Endothelial cell of umbilical vein (primary cell): ENCODE measurements around the gene DLEC1. TPM values are rescaled to one million over a fixed set of nuclear protein-coding genes. Genes with fewer than 3 reads are reported as not detected.

ENCODE experiments used
- BruUV-seq: library from RNA; stranded (reverse); fragments of 400-500 nt; replicated peaks from 2 replicates; lab custom pipeline; 2021; lab: Mats Ljungman, UMichigan
- CTCF ChIA-PET: fragments of 300-600, 350-600 bp; sonication (Branson Sonifier 250); formaldehyde crosslinking; loops from one replicate; lab custom pipeline; 2021; ENCODE audit warnings: antibody characterized with exemption, inconsistent platforms; lab: Charles Lee
- POLR2A ChIA-PET: fragments of 300-600, 350-600 bp; sonication (Branson Sonifier 250); formaldehyde crosslinking; loops from one replicate; lab custom pipeline; 2021; ENCODE audit warnings: antibody characterized with exemption, inconsistent platforms; lab: Charles Lee
- DNase-seq: peaks from one replicate; pipeline ENCODE4 v3.0.0-alpha.2; 2011; ENCODE audit warnings: low read depth, low spot score
- FAIRE-seq: peaks from 2 replicates; lab custom pipeline; 2011; peaks lifted over from hg19 to GRCh38; lab: Jason Lieb, UNC
- H2AFZ ChIP-seq: 2 replicates; pipeline ENCODE4 v1.6.0; 2012; ENCODE audit warnings: low read depth, low read length, control low read depth, inconsistent platforms
- H3K27ac ChIP-seq: 2 replicates; pipeline ENCODE4 v1.5.1; 2011; ENCODE audit warnings: low read depth, mild to moderate bottlenecking, control low read depth, low read length, moderate library complexity; ENCODE audit not compliant: insufficient read depth
- H3K27me3 ChIP-seq, 2 experiments: 2 replicates each; pipeline versions ENCODE4 v1.6.0 to v1.6.1; 2011; ENCODE audit warnings: low read length in 2 of 2, mixed read lengths in 1 of 2; ENCODE audit not compliant: control insufficient read depth in 2 of 2, insufficient read depth in 2 of 2
- H3K36me3 ChIP-seq, 2 experiments: 2 replicates in 1 of 2; 3 replicates in 1 of 2; pipeline ENCODE4 v1.5.1; 2011; ENCODE audit warnings: low read length in 2 of 2, mild to moderate bottlenecking in 1 of 2, moderate library complexity in 1 of 2; ENCODE audit not compliant: control insufficient read depth in 2 of 2, insufficient read depth in 2 of 2; ENCODE audit errors: extremely low read depth in 1 of 2
- H3K4me1 ChIP-seq: 3 replicates; pipeline ENCODE4 v1.5.1; 2011; ENCODE audit warnings: mild to moderate bottlenecking, low read length; ENCODE audit not compliant: control insufficient read depth, insufficient read depth; ENCODE audit errors: extremely low read depth
- H3K4me2 ChIP-seq: 2 replicates; pipeline ENCODE4 v1.6.1; 2011; ENCODE audit warnings: low read length, control low read depth, mixed read lengths; ENCODE audit not compliant: insufficient read depth
- H3K4me3 ChIP-seq, 3 experiments: fragments of 200-600 bp in 1 of 3; sonication (generic), shearing (Covaris generic) in 1 of 3; replicated peaks in 1 of 3; 2 replicates each; pipeline ENCODE4 v1.5.1; 2011 to 2016; ENCODE audit warnings: control low read depth in 3 of 3, low read length in 3 of 3, mild to moderate bottlenecking in 2 of 3, inconsistent platforms in 1 of 3, low read depth in 1 of 3, moderate library complexity in 1 of 3; ENCODE audit not compliant: insufficient read depth in 1 of 3
- H3K79me2 ChIP-seq: 2 replicates; pipeline ENCODE4 v1.6.0; 2012; ENCODE audit warnings: low read length, inconsistent platforms; ENCODE audit not compliant: control insufficient read depth, insufficient read depth
- H3K9ac ChIP-seq: replicated peaks from 2 replicates; pipeline ENCODE3; 2011; ENCODE audit warnings: low read length, control low read depth; ENCODE audit not compliant: insufficient read depth; ENCODE audit errors: extremely low read depth
- H3K9me1 ChIP-seq: replicated peaks from 3 replicates; pipeline ENCODE4 v1.6.0; 2011; ENCODE audit warnings: mild to moderate bottlenecking, low read length; ENCODE audit not compliant: control insufficient read depth, insufficient read depth; ENCODE audit errors: extremely low read depth
- H3K9me3 ChIP-seq: replicated peaks from 2 replicates; pipeline ENCODE4 v1.5.1; 2012; ENCODE audit warnings: low read length, inconsistent platforms; ENCODE audit not compliant: control insufficient read depth, insufficient read depth
- H4K20me1 ChIP-seq: replicated peaks from 2 replicates; pipeline ENCODE3; 2011; ENCODE audit warnings: mild to moderate bottlenecking, low read length; ENCODE audit not compliant: control insufficient read depth, insufficient read depth; ENCODE audit errors: extremely low read depth
- CTCF ChIP-seq, 2 donors: IDR thresholded peaks; 1 replicate in 1 of 2; 2 replicates in 1 of 2; pipeline ENCODE4 v1.5.1; 2011; ENCODE audit warnings: low read length in 2 of 2, mild to moderate bottlenecking in 2 of 2, moderate library complexity in 2 of 2, control low read depth in 1 of 2, inconsistent platforms in 1 of 2, low read depth in 1 of 2; ENCODE audit not compliant: insufficient read depth in 1 of 2; ENCODE audit errors: extremely low read depth in 1 of 2
- EZH2 ChIP-seq: IDR thresholded peaks from 2 replicates; pipeline ENCODE4 v1.6.1; 2012; ENCODE audit warnings: borderline replicate concordance, low read depth, mild to moderate bottlenecking, moderate library complexity, low read length, inconsistent platforms; ENCODE audit not compliant: severe bottlenecking
- FOS ChIP-seq: IDR thresholded peaks from 2 replicates; pipeline ENCODE4 v1.6.1; 2011; ENCODE audit warnings: mild to moderate bottlenecking, low read length, moderate library complexity, borderline replicate concordance; ENCODE audit not compliant: insufficient read depth
- GATA2 ChIP-seq: IDR thresholded peaks from 2 replicates; pipeline ENCODE4 v1.7.0; 2011; ENCODE audit warnings: low read depth, mild to moderate bottlenecking, moderate library complexity, mixed read lengths, low read length; ENCODE audit not compliant: insufficient read length, insufficient read depth
- JUN ChIP-seq: IDR thresholded peaks from 2 replicates; pipeline ENCODE4 v1.6.1; 2011; ENCODE audit warnings: borderline replicate concordance, low read depth; ENCODE audit not compliant: insufficient read length, insufficient read depth
- MAX ChIP-seq: IDR thresholded peaks from 2 replicates; pipeline ENCODE4 v1.6.1; 2011; ENCODE audit not compliant: insufficient read depth, insufficient read length
- MYC ChIP-seq: IDR thresholded peaks from one replicate; pipeline ENCODE4 v1.6.1; 2011; ENCODE audit warnings: mild to moderate bottlenecking, low read depth, low read length
- POLR2A ChIP-seq: IDR thresholded peaks from 2 replicates; pipeline ENCODE4 v1.6.1; 2012; ENCODE audit warnings: low read depth, mild to moderate bottlenecking, control low read depth, low read length
- POLR2AphosphoS5 ChIP-seq: IDR thresholded peaks from 2 replicates; pipeline ENCODE4 v1.6.1; 2012; ENCODE audit warnings: low read depth, mild to moderate bottlenecking, control low read depth, low read length, moderate library complexity; ENCODE audit not compliant: insufficient read depth
- dilution Hi-C: fragments of 300-500 bp; cut with MboI; formaldehyde crosslinking; loops from one replicate; pipeline ENCODE4 v1.15.0; 2019; ENCODE audit warnings: low sequenced_read_pairs; ENCODE audit not compliant: extremely low pct_ligation_motif_present
- intact Hi-C: fragments of 100-400 bp; cut with micrococcal nuclease; formaldehyde crosslinking; loops from one replicate; pipeline ENCODE4 v1.10.0; 2022
- polyA plus RNA-seq, 4 experiments: library from polyadenylated mRNA; depleted of rRNA in 3 of 4; stranded (reverse) in 3 of 4; unstranded in 1 of 4; fragments of >200 nt; gene quantifications; 2 replicates each; pipeline versions ENCODE4 v1.2.1 to v1.2.3, GENCODE V29; 2011 to 2012; ENCODE audit warnings: missing spikeins in 1 of 4
- total RNA-seq: library from RNA; stranded (reverse); gene quantifications from 2 replicates; pipeline ENCODE4 v1.2.3, GENCODE V29; 2021

DLEC1 gene
- total and polyA plus RNA-seq, 2 donors (not counting 3 experiments of a cell fraction or from before 2014, with no cell fraction given) = not detected

GRCh38 chr3:38067508-38068233 is 28.7 kb downstream of the DLEC1 start:
- TF ChIP-seq POLR2A = no peak
- no peak for TF ChIP-seq MAX
- no peak for TF ChIP-seq POLR2AphosphoS5
- no peak for TF ChIP-seq MYC
- no peak for TF ChIP-seq FOS
- TF ChIP-seq GATA2 = no peak
- no peak for TF ChIP-seq CTCF (IDR thresholded peaks at IDR 0.05; ENCODE audit: extremely low read depth in 1 of 2, insufficient read depth in 1 of 2, low read depth in 1 of 2, low read length in 2 of 2)
- TF ChIP-seq JUN = no peak
- TF ChIP-seq EZH2 = no peak
- no peaks in the 10 kb centered on the region for H3K9me3 ChIP-seq
- ChIA-PET POLR2A (no interaction called here), CTCF (no interaction called here)
- FAIRE-seq (no peak), DNase-seq (no peak)
- BruUV-seq = no TSS peak
- dilution Hi-C loops = no loop called here
- H3K36me3 ChIP-seq = no peaks in the 10 kb centered on the region
- no peak overlapping the region for H3K27ac ChIP-seq
- intact Hi-C loops = no loop called here
- no peaks in the 10 kb centered on the region for H3K9me1 ChIP-seq
- peaks cover 0 to 2% of the 10 kb centered on the region in 2 experiments for H3K27me3 ChIP-seq
- no peaks in the 10 kb centered on the region for H4K20me1 ChIP-seq
- H3K9ac ChIP-seq = no peak overlapping the region
- H3K4me1 ChIP-seq = no peaks in the 10 kb centered on the region
- no peak overlapping the region for H2AFZ ChIP-seq
- H3K4me2 ChIP-seq = no peak overlapping the region
- H3K4me3 ChIP-seq = no peak overlapping the region
- H3K79me2 ChIP-seq = no peaks in the 10 kb centered on the region
